BLaER1 (cell line): ENCODE results near the gene PDXDC1.
"Not testable (repeated sequence)": the region's sequence is repeated elsewhere in the genome, so short reads cannot be mapped to it uniquely, and the experiment has no call there.

Experiments used
- H3K27ac ChIP-seq: shearing (Covaris generic); formaldehyde crosslinking; 2 replicates; pipeline ENCODE4 v1.8.1; 2022
- H3K27me3 ChIP-seq: shearing (Covaris generic); formaldehyde crosslinking; 2 replicates; pipeline ENCODE4 v1.8.1; 2022
- H3K36me3 ChIP-seq: shearing (Covaris generic); formaldehyde crosslinking; 2 replicates; pipeline ENCODE4 v1.8.1; 2022
- H3K4me1 ChIP-seq: shearing (Covaris generic); formaldehyde crosslinking; 2 replicates; pipeline ENCODE4 v1.8.1; 2022
- H3K4me2 ChIP-seq: shearing (Covaris generic); formaldehyde crosslinking; 2 replicates; pipeline ENCODE4 v1.8.1; 2022
- H3K4me3 ChIP-seq: shearing (Covaris generic); formaldehyde crosslinking; 2 replicates; pipeline ENCODE4 v1.8.1; 2022
- H3K9ac ChIP-seq: shearing (Covaris generic); formaldehyde crosslinking; 2 replicates; pipeline ENCODE4 v1.8.1; 2022
- H3K9me3 ChIP-seq: shearing (Covaris generic); formaldehyde crosslinking; 2 replicates; pipeline ENCODE4 v1.8.1; 2022
- H4K20me1 ChIP-seq: shearing (Covaris generic); formaldehyde crosslinking; 2 replicates; pipeline ENCODE4 v1.8.1; 2022
- Cebpa-rat ChIP-seq: shearing (Covaris generic); IDR thresholded peaks from 2 replicates; pipeline ENCODE4 v1.8.1; 2022

PDXDC1 gene

GRCh38 chr16:15037003-15037402 is 62.2 kb downstream of the PDXDC1 start:
- Histone ChIP-seq H4K20me1 (peaks cover 50% of the 10 kb centered on the region), H3K4me2 (no peak overlapping the region), H3K9ac (0 out of 2 replicates have a peak overlapping the region, but pooled peaks have one; percentile 6), H3K27me3 (no peaks in the 10 kb centered on the region), H3K9me3 (no peaks in the 10 kb centered on the region), H3K4me1 (peaks cover 39% of the 10 kb centered on the region), H3K27ac (no peak overlapping the region), H3K4me3 (no peak overlapping the region), H3K36me3 (peaks cover 95% of the 10 kb centered on the region)
- no peak for TF ChIP-seq Cebpa-rat

- peaks cover 43% of the 10 kb centered on the region for H4K20me1 ChIP-seq
- H3K36me3 ChIP-seq = peaks cover 95% of the 10 kb centered on the region
- no peaks in the 10 kb centered on the region for H3K9me3 ChIP-seq
- no peak overlapping the region for H3K9ac ChIP-seq
- H3K4me2 ChIP-seq = no peak overlapping the region
- no peak overlapping the region for H3K4me3 ChIP-seq
- H3K4me1 ChIP-seq = peaks cover 32% of the 10 kb centered on the region
- no peaks in the 10 kb centered on the region for H3K27me3 ChIP-seq
- H3K27ac ChIP-seq = no peak overlapping the region
- TF ChIP-seq Cebpa-rat = no peak
Observed at GRCh38 chr16:15037745-15038144, 62.9 kb downstream of the PDXDC1 start.

DNA sequence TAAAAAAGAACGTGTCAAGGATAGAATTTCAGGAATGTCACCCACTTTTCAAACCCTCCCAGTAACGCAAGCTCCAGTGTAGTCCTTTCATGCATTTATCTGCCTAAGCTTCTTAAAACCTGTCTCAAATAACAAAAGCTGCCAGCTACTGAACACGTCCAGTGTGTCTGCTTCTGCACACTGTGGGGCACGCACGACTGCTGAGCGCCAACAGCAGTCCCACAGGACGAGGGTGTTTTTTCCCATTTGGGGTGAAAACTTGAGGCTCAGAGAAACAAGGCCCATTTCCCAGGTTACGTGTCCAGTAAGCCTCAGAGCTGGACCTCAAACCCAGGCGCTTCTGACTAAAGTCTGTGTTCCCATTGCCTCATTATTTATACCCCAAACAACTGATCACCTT is 63.9 kb downstream of the PDXDC1 start:
- H3K27me3 ChIP-seq = no peaks in the 10 kb centered on the region
- H3K9me3 ChIP-seq = no peaks in the 10 kb centered on the region
- peaks cover 95% of the 10 kb centered on the region for H3K36me3 ChIP-seq
- H3K4me2 ChIP-seq = no peak overlapping the region
- no peak overlapping the region for H3K9ac ChIP-seq
- H3K4me3 ChIP-seq = no peak overlapping the region
- TF ChIP-seq Cebpa-rat = no peak
- H3K4me1 ChIP-seq = peaks cover 23% of the 10 kb centered on the region
- peaks cover 34% of the 10 kb centered on the region for H4K20me1 ChIP-seq
- H3K27ac ChIP-seq = no peak overlapping the region

- H3K36me3 ChIP-seq = peaks cover 89% of the 10 kb centered on the region
- H3K27me3 ChIP-seq = no peaks in the 10 kb centered on the region
- TF ChIP-seq Cebpa-rat = no peak
- H4K20me1 ChIP-seq = peaks cover 19% of the 10 kb centered on the region
- H3K27ac ChIP-seq = no peak overlapping the region
- H3K4me1 ChIP-seq = peaks cover 4% of the 10 kb centered on the region; the same call in 1 of the 2 replicates
- H3K9me3 ChIP-seq = no peaks in the 10 kb centered on the region
- no peak overlapping the region for H3K9ac ChIP-seq
- H3K4me2 ChIP-seq = no peak overlapping the region
- H3K4me3 ChIP-seq = no peak overlapping the region
Observed at GRCh38 chr16:15041271-15042004, 66.6 kb downstream of the PDXDC1 start.

DNA sequence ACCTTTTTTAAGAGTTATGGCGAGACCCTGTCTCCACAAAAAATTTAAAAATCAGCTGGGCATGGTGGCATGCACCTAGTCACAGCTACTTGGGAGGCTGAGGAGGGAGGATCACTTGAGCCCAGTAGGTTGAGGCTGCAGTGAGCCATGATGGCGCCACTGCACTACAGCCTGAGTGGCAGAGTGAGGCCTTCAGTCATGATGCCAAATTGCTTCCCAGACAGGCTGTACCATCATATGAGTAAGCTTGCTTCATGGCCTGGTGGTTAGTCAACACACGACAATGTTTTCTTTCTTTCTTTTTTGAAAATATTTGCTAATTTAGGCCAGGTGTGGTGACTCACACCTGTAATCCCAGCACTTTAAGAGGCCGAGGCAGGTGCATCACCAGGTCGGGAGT is 68.5 kb downstream of the PDXDC1 start:
- Histone ChIP-seq H3K27ac (no peak overlapping the region), H3K9ac (no peak overlapping the region), H4K20me1 (peaks cover 19% of the 10 kb centered on the region), H3K9me3 (no peaks in the 10 kb centered on the region), H3K4me2 (no peak overlapping the region), H3K27me3 (no peaks in the 10 kb centered on the region), H3K4me1 (peaks cover 4% of the 10 kb centered on the region; the same call in 1 of the 2 replicates), H3K4me3 (no peak overlapping the region), H3K36me3 (peaks cover 84% of the 10 kb centered on the region)
- no peak for TF ChIP-seq Cebpa-rat

GRCh38 chr16:15044286-15044685 is 69.5 kb downstream of the PDXDC1 start:
- H3K9ac ChIP-seq = no peak overlapping the region
- H4K20me1 ChIP-seq = peaks cover 27% of the 10 kb centered on the region
- no peaks in the 10 kb centered on the region for H3K27me3 ChIP-seq
- peaks cover 75% of the 10 kb centered on the region for H3K36me3 ChIP-seq
- no peak overlapping the region for H3K4me2 ChIP-seq
- H3K4me1 ChIP-seq = peaks cover 4% of the 10 kb centered on the region; the same call in 1 of the 2 replicates
- TF ChIP-seq Cebpa-rat = no peak
- no peak overlapping the region for H3K27ac ChIP-seq
- H3K9me3 ChIP-seq = no peaks in the 10 kb centered on the region
- H3K4me3 ChIP-seq = no peak overlapping the region

GRCh38 chr16:15045270-15045669 is 70.4 kb downstream of the PDXDC1 start:
- H3K36me3 ChIP-seq = peaks cover 65% of the 10 kb centered on the region
- H3K27ac ChIP-seq, H3K9me3 ChIP-seq, H3K27me3 ChIP-seq, H3K4me2 ChIP-seq, H3K9ac ChIP-seq, H3K4me3 ChIP-seq: not testable (repeated sequence)
- H3K4me1 ChIP-seq = peaks cover 13% of the 10 kb centered on the region; the same call in 1 of the 2 replicates
- peaks cover 21% of the 10 kb centered on the region for H4K20me1 ChIP-seq

GRCh38 chr16:15046692-15047376 is 72.0 kb downstream of the PDXDC1 start:
- Histone ChIP-seq H3K9ac (no peak overlapping the region), H3K4me3 (no peak overlapping the region), H4K20me1 (peaks cover 23% of the 10 kb centered on the region; the same call in 1 of the 2 replicates), H3K27ac (no peak overlapping the region), H3K36me3 (peaks cover 53% of the 10 kb centered on the region), H3K4me1 (0 out of 2 replicates have a peak, but pooled peaks cover 8% of the 10 kb centered on the region), H3K9me3 (no peaks in the 10 kb centered on the region), H3K4me2 (no peak overlapping the region), H3K27me3 (no peaks in the 10 kb centered on the region)
- TF ChIP-seq Cebpa-rat = no peak

DNA sequence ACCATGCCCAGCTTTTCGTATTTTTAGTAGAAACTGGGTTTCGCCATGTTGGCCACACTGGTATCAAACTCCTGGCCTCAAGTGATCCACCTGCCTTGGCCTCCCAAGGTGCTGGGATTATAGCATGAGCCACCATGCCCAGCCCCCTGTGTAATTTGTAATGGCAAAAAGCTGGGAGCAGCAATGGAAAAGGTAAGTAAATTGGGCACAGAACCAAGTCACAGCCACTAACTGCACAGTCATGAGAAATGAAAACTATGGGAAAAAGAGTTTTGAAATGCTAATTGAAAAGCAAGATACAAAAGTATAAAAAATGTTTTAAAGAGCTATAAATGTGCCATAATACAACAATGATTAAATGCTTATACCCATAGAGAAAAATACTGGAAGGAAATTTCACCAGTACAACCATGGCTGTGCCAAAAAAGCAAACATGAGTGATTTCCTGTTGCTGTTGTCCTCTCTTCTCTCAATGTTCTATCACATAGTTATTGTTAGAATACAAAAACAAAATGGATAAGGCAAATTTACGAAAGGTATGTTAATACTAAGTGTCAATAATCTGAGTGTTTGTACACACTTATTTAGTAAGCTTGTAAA is 74.9 kb downstream of the PDXDC1 start:
- Histone ChIP-seq H3K4me1 (peaks cover 20% of the 10 kb centered on the region), H3K4me3 (no peak overlapping the region), H3K27me3 (no peaks in the 10 kb centered on the region), H3K9me3 (no peaks in the 10 kb centered on the region), H3K27ac (no peak overlapping the region), H3K36me3 (peaks cover 29% of the 10 kb centered on the region), H3K4me2 (no peak overlapping the region), H3K9ac (no peak overlapping the region), H4K20me1 (peaks cover 23% of the 10 kb centered on the region; the same call in 1 of the 2 replicates)
- TF ChIP-seq Cebpa-rat = no peak

DNA sequence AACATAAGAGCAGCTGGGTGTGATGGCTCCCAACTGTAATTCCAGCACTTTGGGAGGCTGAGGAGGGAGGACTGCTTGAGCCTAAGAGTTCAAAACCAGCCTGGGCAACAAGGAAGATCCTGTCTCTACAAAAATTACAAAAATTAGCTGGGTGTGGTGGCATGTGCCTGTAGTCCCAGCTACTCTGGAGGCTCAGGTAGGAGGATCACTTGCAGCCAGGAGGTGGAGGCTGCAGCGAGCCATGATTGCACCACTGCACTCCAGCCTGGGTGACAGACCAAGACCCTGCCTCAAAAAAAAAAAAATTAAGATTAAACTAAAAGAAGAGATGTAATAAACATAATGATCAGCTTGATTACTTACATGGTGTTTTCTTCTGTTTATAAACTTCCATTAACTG is 75.6 kb downstream of the PDXDC1 start:
- Histone ChIP-seq H3K4me1 (peaks cover 26% of the 10 kb centered on the region), H3K36me3 (peaks cover 28% of the 10 kb centered on the region), H4K20me1 (peaks cover 23% of the 10 kb centered on the region; the same call in 1 of the 2 replicates)
- not testable (repeated sequence) for H3K4me2 ChIP-seq, H3K4me3 ChIP-seq, H3K27ac ChIP-seq, H3K9me3 ChIP-seq, H3K27me3 ChIP-seq, H3K9ac ChIP-seq
